Glutamatergic neuron (in vitro differentiated cells): Measurements from ENCODE around the gene P2RX3. TPM values are rescaled to one million over a fixed set of nuclear protein-coding genes. Genes with fewer than 3 reads are reported as not detected.
A peak's percentile ranks its signal among the peaks of the same experiment; 100 is the strongest.

ENCODE experiments used
- DNase-seq: peaks from one replicate; pipeline ENCODE4 v3.0.0; 2022
- H3K27ac Mint-ChIP-seq: one replicate; pipeline ENCODE4 v1.8.0; 2020; ENCODE audit warnings: mild to moderate bottlenecking, mixed read lengths, inconsistent platforms; ENCODE audit not compliant: unreplicated experiment
- H3K27me3 Mint-ChIP-seq: one replicate; pipeline ENCODE4 v1.8.0; 2020; ENCODE audit warnings: mild to moderate bottlenecking, moderate library complexity, mixed read lengths, inconsistent platforms; ENCODE audit not compliant: unreplicated experiment
- H3K36me3 Mint-ChIP-seq: one replicate; pipeline ENCODE4 v1.8.0; 2020; ENCODE audit warnings: mild to moderate bottlenecking, mixed read lengths, inconsistent platforms; ENCODE audit not compliant: unreplicated experiment
- H3K4me1 Mint-ChIP-seq: one replicate; pipeline ENCODE4 v1.8.0; 2020; ENCODE audit warnings: mild to moderate bottlenecking, low read depth, mixed read lengths, inconsistent platforms; ENCODE audit not compliant: unreplicated experiment
- H3K4me3 Mint-ChIP-seq: one replicate; pipeline ENCODE4 v1.8.0; 2020; ENCODE audit warnings: mild to moderate bottlenecking, mixed read lengths, inconsistent platforms; ENCODE audit not compliant: unreplicated experiment
- H3K9me3 Mint-ChIP-seq: one replicate; pipeline ENCODE4 v1.8.0; 2020; ENCODE audit warnings: mild to moderate bottlenecking, moderate library complexity, mixed read lengths, inconsistent platforms; ENCODE audit not compliant: unreplicated experiment
- CTCF ChIP-seq: fragments of 200-600 bp; sonication (generic); IDR thresholded peaks from one replicate; pipeline ENCODE4 v1.5.0; 2021; ENCODE audit not compliant: partially characterized antibody, unreplicated experiment
- total RNA-seq: library from RNA; stranded (reverse); fragmentation: NEBNext Ultra II Directional; extraction: Animal tissue kit (Norgen Biotek cat#: 25700); gene quantifications from one replicate; pipeline ENCODE4 v1.2.1, GENCODE V29; 2021; ENCODE audit not compliant: unreplicated experiment

The P2RX3 gene
- total RNA-seq, 1 donor from 2014 or later: 496 TPM

GRCh38 chr11:57348052-57348451, 9.9 kb downstream of the P2RX3 start:
- no peak for DNase-seq
- Mint-ChIP-seq H3K4me1 (peaks cover 19% of the 10 kb centered on the region), H3K36me3 (peaks cover 7% of the 10 kb centered on the region), H3K27ac (no peak overlapping the region), H3K27me3 (peaks cover 2% of the 10 kb centered on the region), H3K9me3 (peaks cover 8% of the 10 kb centered on the region), H3K4me3 (no peak overlapping the region)
- TF ChIP-seq CTCF: no peak

GRCh38 chr11:57348636-57349313, 10.6 kb downstream of the P2RX3 start:
- Mint-ChIP-seq H3K27me3 (peaks cover 1% of the 10 kb centered on the region), H3K27ac (no peak overlapping the region), H3K4me3 (peak overlapping the region; percentile 46), H3K36me3 (peaks cover 7% of the 10 kb centered on the region), H3K9me3 (peaks cover 8% of the 10 kb centered on the region), H3K4me1 (peaks cover 15% of the 10 kb centered on the region)
- no peak for DNase-seq
- no peak for TF ChIP-seq CTCF

- H3K9me3 Mint-ChIP-seq: peaks cover 8% of the 10 kb centered on the region
- H3K4me1 Mint-ChIP-seq: peaks cover 12% of the 10 kb centered on the region
- peaks cover 7% of the 10 kb centered on the region for H3K36me3 Mint-ChIP-seq
- H3K4me3 Mint-ChIP-seq: peak overlapping the region; percentile 49
- H3K27me3 Mint-ChIP-seq: peaks cover 3% of the 10 kb centered on the region
- peak; percentile 95 for TF ChIP-seq CTCF
- DNase-seq: peak; percentile 91
- peak overlapping the region; percentile 62 for H3K27ac Mint-ChIP-seq
Observed at GRCh38 chr11:57349491-57350274, 11.5 kb downstream of the P2RX3 start.

- no peak for TF ChIP-seq CTCF
- H3K4me3 Mint-ChIP-seq: no peak overlapping the region
Observed at GRCh38 chr11:57353036-57353435, 14.9 kb downstream of the P2RX3 start.

GRCh38 chr11:57353446-57353845, 15.3 kb downstream of the P2RX3 start:
- Mint-ChIP-seq H3K27me3 (peaks cover 5% of the 10 kb centered on the region), H3K27ac (no peak overlapping the region)
- DNase-seq: no peak

More at GRCh38 chr11:57353036-57353435, 14.9 kb downstream of the P2RX3 start:
- Mint-ChIP-seq H3K27me3 (peaks cover 5% of the 10 kb centered on the region), H3K4me1 (peaks cover 6% of the 10 kb centered on the region), H3K27ac (no peak overlapping the region), H3K9me3 (peaks cover 7% of the 10 kb centered on the region), H3K36me3 (peaks cover 7% of the 10 kb centered on the region)
- no peak for DNase-seq

More at GRCh38 chr11:57353446-57353845, 15.3 kb downstream of the P2RX3 start:
- peaks cover 7% of the 10 kb centered on the region for H3K36me3 Mint-ChIP-seq
- H3K4me1 Mint-ChIP-seq: peaks cover 6% of the 10 kb centered on the region
- no peak overlapping the region for H3K4me3 Mint-ChIP-seq
- TF ChIP-seq CTCF: no peak
- H3K9me3 Mint-ChIP-seq: peaks cover 6% of the 10 kb centered on the region
